H1 (cell line): ENCODE data around the gene GMPR.

Experiments used
- JUND ChIP-seq: IDR thresholded peaks from 2 replicates; pipeline ENCODE4 v1.6.1; 2011; ENCODE audit warnings: mild to moderate bottlenecking, improper control_type of control experiment, low read length
- POLR2A ChIP-seq, 2 experiments: IDR thresholded peaks; 1 replicate in 1 of 2; 2 replicates in 1 of 2; pipeline ENCODE4 v1.6.1; 2011; ENCODE audit warnings: low read depth in 2 of 2, low read length in 2 of 2, mild to moderate bottlenecking in 2 of 2; ENCODE audit errors: control extremely low read depth in 1 of 2
- TF ChIP-seq, protein P1 (sequence below), 3 experiments: IDR thresholded peaks; 1 replicate in 2 of 3; 2 replicates in 1 of 3; pipeline versions ENCODE4 v1.5.1 to v1.6.1; 2011; ENCODE audit warnings: low read length in 3 of 3, mild to moderate bottlenecking in 3 of 3, inconsistent platforms in 2 of 3, low read depth in 1 of 3, moderate library complexity in 1 of 3; ENCODE audit not compliant: insufficient read depth in 1 of 3; ENCODE audit errors: control extremely low read depth in 1 of 3
- TF ChIP-seq, protein P2 (sequence below): IDR thresholded peaks from 2 replicates; pipeline ENCODE4 v1.6.1; 2011; ENCODE audit warnings: low read length, improper control_type of control experiment

DNA sequence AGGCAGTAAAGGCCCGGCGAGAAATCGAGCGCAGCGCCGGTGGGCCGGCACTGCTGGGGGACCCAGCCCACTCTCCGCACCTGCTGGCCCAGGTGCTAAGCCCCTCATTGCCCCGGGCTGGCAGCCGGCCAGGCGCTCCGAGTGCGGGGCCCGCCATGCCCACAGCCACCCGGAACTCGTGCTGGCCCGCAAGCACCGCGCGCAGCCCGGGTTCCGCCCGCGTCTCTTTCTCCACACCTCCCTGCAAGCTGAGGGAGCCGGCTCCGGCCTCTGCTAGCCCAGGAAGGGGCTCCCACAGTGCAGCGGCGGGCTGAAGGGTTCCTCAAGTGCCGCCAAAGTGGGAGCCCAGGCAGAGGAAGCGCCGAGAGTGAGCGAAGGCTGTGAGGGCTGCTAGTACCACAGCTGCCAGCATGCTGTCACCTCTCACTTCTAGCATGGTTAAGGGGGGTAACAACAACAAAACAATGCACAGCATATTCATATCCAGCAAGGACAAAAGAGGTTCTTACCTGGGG is 11.3 kb upstream of the GMPR start:
- TF ChIP-seq, protein P1, sequence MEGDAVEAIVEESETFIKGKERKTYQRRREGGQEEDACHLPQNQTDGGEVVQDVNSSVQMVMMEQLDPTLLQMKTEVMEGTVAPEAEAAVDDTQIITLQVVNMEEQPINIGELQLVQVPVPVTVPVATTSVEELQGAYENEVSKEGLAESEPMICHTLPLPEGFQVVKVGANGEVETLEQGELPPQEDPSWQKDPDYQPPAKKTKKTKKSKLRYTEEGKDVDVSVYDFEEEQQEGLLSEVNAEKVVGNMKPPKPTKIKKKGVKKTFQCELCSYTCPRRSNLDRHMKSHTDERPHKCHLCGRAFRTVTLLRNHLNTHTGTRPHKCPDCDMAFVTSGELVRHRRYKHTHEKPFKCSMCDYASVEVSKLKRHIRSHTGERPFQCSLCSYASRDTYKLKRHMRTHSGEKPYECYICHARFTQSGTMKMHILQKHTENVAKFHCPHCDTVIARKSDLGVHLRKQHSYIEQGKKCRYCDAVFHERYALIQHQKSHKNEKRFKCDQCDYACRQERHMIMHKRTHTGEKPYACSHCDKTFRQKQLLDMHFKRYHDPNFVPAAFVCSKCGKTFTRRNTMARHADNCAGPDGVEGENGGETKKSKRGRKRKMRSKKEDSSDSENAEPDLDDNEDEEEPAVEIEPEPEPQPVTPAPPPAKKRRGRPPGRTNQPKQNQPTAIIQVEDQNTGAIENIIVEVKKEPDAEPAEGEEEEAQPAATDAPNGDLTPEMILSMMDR (IDR thresholded peaks at IDR 0.05; ENCODE audit: control extremely low read depth in 1 of 3, insufficient read depth in 1 of 3, low read depth in 1 of 3, low read length in 3 of 3), result no peak
- no peak for TF ChIP-seq JUND
- no peak for TF ChIP-seq POLR2A (IDR thresholded peaks at IDR 0.05; ENCODE audit: control extremely low read depth in 1 of 2, low read depth in 2 of 2, low read length in 2 of 2)
- TF ChIP-seq, protein P2, sequence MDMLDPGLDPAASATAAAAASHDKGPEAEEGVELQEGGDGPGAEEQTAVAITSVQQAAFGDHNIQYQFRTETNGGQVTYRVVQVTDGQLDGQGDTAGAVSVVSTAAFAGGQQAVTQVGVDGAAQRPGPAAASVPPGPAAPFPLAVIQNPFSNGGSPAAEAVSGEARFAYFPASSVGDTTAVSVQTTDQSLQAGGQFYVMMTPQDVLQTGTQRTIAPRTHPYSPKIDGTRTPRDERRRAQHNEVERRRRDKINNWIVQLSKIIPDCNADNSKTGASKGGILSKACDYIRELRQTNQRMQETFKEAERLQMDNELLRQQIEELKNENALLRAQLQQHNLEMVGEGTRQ, result no peak
